HUDEP-2 (cell line): ENCODE results near the gene GEMIN7.

ENCODE experiments used
- DNase-seq, 76 experiments: peaks; one replicate each; lab custom pipeline; 2025; ENCODE audit not compliant: unreplicated experiment in 76 of 76; lab: John Stamatoyannopoulos, UW

GEMIN7 gene

DNA sequence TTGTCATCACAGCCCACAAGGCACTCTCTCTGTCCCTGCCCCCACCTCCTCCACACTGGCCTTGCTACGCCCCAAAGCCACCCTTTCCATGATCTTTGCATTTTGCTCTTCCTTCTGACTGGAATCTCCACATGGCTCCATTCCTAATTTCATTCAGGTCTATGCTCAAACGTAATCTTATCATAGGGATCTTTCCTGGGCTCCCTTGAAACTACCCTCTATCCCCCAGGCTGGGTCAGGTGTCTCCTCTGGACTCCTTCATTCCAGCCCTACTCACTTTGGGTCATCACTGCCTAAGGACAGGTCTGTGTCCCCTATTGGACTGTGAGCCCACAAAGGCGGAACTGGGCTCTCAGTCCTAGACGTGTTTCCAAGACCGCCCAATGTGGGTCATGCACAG, 3.1 kb downstream of the GEMIN7 start:
- DNase-seq: no peak

DNA sequence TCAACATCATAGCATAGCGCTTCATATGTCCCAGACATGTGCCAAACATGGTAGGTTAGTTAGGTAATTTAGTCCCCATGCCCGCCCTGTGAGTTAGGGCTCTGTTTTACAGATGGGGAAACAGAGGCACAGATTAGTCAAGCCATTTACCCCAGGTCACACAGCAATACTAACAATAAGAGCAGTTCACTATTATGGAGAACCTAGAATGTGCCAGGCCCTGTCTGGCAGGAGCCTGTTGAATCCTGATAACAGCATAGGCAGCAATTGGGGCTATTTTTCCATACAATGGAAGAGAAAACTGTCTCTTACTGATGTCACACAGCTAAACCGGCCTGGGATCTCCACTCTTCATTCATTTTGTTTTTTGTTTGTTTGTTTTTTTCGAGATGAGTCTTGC, 7.4 kb downstream of the GEMIN7 start:
- DNase-seq: peak in 5 of 76 experiments; percentile 19 to 37 (median 27)

DNA sequence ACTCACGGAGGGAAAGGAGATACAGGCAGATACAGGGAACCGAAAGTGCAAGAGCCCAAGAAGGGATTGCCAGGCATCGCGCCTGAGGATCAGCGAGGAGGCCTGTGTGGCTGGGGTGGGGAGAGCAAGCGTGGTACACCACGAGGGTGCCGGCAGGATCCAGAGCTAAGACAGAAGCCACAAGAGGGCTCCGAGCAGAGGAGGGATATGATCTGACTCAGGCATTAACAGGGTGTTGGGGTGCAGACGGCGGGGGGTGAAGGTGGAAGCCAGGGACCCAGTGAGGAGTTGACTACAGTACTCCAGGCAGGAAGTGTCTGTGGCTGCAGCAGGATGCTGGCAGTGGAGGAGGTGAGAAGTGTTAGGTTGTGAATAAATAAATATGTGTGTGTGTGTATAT, 8.5 kb downstream of the GEMIN7 start:
- DNase-seq: no peak

DNA sequence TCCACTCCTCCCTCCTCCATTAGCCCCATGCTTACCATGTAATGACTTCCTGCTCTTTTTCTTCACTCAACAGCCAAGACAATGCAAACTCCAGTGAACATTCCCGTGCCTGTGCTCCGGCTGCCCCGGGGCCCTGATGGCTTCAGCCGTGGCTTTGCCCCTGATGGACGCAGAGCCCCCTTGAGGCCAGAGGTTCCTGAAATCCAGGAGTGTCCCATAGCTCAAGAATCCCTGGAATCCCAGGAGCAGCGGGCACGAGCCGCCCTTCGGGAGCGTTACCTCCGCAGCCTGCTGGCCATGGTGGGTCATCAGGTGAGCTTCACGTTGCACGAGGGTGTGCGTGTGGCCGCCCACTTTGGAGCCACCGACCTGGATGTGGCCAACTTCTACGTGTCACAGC, 11.0 kb downstream of the GEMIN7 start:
- DNase-seq: no peak

DNA sequence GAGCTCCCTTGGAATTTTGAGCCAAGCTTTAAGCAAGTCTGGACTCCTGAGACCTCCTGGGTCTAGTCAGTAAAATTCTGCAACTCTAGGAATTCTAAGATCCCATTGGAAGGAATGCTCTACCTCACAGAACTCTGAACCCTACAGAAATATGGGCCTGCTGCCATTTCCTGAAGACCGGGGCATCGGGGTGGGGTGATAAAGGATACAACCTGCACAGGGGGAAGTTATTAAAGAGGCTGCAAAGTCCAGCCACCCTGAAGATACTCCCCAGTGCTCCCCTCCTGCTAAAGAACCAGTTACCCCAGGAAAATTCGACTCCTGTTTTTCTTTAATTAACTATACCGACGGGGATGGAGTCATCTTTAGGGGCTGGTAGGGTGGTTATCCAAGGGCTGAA, 11.5 kb downstream of the GEMIN7 start:
- DNase-seq: no peak

DNA sequence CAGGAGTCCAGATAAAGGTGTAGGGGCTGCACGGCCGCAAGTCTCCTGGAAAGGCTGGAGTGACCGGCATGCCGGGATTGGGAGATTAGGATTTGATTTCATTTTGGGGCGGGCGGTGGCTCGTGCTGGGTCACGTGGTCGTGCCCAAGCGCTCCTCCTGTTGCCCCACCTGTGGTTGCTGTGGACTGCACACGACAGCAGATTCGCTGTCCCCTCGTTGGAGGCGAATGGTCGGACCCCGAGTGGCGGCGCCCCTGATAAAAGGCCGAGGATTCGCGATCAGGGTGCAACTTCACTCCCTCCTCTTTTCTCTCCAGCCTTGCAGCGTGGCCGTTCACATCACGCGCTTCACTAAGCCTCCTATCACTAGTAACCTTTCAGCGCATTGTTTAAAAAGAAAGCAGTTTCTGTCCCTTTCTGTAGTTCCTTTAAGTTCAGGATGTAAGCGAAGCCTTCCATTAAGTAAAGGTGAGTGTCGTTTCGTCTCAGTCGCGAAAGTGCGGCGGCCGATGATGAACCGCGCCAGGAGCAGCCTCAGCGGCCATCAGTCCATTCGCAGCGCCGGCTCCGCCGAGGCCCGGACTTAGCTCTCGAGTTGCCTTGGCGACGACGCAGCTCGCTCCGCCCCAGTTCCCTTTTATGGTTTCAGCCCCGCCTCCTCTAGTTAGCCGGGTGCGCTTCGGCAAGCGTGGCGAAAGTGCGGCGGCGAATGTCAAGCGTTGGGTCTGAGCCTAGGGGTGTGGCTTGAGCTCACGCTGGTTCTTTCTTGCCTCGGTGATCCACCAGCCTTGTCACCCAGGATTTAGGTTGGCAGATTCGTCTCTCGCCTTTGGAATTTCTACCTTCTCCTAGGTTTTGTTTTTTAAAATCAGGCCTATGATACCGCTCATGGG, 12.2 kb downstream of the GEMIN7 start:
- DNase-seq: peak; percentile 58 to 100 (median 98)

DNA sequence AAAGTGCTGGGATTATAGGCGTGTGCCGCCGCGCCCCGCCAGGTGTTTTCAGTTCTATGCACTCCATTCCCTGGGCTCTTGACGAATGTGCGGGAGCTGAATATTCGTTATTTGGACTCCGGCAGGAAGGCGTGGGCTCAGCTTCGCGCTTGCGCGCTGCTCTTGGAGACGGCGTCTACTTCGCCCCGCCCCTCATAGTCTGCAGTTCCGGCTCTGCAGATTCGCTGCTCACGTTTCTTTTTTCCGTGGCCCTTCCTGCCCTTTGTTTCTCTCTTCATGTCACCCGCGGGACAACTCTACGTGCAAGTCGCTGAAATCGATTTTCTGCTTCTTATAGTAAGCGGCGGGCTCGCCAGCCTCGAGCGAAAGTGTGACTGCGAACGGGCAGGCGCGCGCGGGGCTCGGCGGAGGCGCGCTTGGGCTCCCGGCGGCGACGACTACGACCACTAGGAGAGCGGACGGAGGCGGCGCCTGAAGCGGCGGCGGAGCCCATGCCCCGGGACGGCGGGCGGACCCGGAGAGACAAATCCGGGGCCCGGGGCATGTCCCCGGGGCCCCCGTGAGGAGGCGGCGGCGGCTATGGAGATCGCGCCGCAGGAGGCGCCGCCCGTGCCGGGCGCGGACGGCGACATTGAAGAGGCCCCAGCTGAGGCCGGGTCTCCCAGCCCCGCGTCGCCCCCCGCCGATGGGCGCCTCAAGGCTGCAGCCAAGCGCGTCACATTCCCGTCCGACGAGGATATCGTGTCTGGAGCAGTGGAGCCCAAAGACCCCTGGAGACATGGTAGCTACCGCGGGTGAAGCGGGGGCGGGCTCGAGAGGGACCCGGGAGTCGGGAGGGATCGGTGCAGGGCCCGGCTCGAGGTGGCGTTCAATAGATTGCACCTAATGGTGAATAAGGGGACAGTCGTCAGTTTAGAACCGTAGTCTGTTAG, 14.0 kb downstream of the GEMIN7 start, which contains the start of gene PPP1R37:
Gene PPP1R37 (plus strand): TSS at position 433 of the 932 bp plus-strand sequence. CDS start 147 bp downstream, at position 580.
- peak in 75 of 76 experiments; percentile 68 to 97 (median 92) for DNase-seq

DNA sequence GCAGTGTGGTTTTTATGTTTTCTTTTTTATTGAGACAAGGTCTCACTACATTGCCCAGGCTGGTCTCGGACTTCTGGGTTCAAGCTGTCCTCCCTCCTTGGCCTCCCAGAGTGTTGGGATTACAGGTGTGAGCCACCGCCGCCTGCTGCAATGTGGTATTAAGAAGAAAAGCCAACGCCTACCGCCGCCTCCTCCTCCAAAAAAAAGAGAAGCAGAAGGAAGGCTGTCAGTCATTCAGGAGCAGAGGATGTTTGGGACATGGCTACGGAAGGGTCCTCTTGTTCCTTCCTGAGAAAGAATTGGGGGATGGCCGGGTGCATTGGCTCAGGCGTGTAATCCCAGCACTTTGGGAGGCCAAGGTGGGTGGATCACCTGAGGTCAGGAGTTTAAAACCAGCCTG, 15.1 kb downstream of the GEMIN7 start:
- DNase-seq: no peak

DNA sequence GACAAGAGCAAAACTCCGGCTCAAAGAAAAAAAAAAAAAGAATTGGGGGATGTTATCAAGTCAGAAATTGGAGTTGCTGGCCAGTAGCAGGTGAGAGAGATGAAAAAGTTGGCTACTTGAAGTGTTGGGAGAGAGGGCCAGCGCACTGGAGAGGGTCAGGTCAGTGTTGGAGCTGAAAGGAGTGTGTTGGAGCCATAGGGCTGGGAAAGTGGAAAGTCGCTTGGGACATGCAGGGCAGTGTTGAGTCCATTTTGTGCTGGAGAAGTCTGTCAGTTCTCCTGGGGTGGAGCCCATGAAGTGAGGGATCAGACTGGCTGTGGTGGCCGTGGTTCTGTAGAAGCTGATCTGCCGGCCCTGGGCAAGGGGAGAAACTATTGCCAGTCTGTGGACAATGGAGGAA, 15.6 kb downstream of the GEMIN7 start:
- no peak for DNase-seq

DNA sequence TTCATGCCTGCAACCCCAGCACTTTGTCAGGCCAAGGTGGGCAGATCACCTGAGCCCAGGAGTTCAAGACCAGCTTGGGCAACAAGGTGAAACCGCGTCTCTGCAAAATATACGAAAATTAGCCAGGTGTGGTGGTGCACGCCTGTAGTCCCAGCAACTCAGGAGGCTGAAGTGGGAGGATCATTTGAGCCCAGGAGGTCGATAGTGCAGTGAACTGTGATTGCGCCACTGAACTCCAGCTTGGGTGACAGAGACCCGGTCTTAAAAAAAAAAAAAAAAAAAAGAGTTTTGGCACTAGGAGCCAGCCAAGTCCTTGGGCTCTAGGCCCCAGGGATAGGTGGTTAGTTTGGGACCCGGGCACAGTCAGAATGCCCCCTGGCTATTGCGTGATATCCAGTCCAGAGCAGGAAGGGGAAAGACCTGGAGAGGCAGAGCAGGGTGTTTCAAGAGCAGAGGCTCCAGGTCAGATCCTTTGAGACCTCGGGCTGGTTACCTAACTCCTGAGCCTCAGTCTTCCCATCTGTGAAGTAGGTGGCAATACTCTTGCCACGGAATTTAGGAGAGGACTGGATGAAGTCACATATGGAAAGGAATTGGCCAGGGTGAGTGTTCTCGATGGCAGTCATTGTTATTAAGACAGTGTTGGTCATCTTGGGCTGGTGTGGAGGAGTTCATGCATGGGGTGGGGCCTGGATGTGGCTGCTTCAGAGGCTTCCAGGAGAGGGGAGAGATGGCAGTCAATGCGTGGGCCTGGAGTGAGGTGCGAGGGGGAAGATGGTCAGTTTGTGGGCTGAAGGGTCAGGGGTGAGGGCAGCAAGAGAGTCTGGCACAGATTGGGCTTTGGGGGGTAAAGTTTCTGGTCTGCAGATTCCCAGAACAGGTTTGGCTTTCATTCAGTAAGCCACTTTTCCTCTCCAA, 16.7 kb downstream of the GEMIN7 start:
- peak in 2 of 76 experiments; percentile 5 to 16 for DNase-seq

DNA sequence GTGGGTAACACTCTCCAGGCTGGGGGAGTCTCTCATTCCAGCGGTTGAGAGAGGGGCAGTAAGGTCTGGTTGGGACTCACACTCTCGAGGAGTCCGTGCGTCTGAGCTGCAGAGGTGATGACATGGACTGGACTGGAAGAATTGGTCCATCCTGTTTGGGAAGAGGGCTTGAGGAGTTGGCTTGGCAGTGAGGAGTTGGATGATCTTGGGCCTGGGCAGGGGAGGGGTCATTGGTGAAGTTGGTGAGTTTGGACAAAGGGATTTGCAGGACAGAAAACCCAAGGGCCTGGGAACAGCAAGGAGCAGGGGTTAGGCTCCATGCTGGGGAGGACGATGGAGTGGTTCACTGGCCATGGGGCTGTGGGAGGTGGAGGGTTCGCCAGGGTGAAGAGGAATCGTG, 17.6 kb downstream of the GEMIN7 start:
- DNase-seq: no peak

DNA sequence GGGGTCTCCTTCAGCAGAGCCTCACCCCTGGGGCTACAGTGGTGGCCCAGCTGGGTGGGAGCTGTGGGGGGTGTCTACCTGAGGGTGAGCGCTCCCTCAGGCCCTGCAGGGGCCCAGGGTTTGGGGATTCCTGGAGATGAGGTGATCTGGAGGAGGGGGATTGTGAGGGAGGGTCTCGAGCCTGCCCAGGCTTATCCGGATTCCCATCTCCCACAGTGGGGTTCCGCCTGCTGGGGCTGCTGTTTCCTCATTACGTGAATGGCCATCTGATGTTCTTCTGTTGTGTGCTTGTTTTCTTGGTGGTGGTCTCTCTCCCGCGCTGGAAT, 18.4 kb downstream of the GEMIN7 start:
- no peak for DNase-seq

DNA sequence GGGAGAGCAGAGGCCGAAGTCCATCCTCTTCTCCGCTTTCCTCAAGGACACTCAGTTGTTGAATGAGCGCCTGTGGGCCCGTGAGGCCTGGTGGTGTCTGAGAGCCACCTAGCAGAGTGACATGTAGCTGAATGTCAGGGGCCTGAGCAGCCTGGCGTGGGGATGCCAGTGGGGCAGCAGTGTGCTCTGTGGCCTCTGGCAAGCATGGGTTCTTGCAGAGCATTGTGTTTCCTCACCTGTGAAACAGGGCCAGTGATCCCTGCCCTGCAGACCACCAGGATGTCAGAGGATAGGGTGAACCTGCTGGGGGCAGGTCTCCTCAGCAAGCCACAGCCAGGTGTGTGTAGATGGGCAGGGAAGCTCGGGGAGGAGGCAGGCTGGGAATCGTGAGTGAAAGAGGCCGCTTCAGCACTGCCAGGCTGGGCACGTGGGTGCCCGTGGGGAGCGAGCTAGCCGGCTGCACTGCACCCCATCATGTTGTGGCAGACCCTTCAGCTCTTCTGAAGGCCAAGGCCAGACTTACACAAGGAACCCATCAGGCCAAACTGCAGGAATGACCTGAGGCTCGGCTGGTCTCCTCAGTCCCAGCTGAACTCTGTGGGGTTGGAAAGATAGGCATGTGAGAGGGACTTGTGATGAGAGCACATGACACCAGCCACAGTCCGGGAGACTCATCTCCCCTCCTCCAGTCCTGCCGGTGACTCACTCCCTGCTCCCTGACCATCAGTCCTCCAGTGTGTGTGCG, 18.9 kb downstream of the GEMIN7 start:
- DNase-seq: peak in 66 of 76 experiments; percentile 11 to 85 (median 64)

DNA sequence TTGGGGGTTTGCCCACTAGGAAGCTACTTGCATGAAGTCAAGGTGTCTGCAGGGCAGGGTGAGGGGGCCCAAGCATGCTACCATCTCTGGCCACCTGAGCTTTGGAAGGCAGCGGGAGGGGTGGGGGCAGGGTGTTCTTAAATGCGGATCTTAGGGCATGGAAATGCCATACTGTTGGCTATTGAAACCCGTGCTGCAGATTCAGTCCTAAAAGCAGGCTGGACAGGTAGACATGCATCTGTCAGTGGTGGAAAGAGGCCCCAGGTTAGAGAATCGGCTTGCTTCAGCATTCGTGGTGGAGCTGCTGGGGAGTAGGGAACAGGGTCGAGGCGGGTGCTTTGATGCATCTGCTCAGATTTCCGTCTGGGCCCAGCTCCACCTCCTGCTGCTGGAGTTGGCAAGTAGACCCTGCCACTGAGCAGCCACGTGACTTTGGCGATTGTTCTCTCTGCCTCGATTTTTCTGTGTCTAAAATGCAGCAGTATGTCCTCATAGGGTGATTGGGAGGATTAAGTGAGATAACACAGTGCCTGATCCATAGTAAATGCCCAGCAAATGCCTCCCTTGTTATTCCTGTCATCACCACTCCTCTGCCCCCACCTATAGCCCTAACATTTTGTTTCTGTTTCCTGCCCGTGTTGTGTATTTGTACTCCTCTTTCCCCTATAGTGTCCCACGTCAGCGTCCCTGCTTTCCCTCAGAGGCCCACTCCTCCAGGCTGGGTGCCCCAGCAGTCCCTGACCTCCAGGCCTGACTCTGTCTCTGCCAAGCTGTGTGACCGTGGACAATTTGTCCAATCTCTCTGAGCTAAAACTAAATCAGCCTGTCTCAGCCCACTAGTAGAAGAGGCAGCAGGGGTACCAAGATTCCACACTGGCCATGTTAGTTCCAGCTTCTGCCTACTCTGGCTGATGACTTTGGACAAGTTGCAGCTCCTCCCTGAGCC, 19.7 kb downstream of the GEMIN7 start:
- no peak for DNase-seq

DNA sequence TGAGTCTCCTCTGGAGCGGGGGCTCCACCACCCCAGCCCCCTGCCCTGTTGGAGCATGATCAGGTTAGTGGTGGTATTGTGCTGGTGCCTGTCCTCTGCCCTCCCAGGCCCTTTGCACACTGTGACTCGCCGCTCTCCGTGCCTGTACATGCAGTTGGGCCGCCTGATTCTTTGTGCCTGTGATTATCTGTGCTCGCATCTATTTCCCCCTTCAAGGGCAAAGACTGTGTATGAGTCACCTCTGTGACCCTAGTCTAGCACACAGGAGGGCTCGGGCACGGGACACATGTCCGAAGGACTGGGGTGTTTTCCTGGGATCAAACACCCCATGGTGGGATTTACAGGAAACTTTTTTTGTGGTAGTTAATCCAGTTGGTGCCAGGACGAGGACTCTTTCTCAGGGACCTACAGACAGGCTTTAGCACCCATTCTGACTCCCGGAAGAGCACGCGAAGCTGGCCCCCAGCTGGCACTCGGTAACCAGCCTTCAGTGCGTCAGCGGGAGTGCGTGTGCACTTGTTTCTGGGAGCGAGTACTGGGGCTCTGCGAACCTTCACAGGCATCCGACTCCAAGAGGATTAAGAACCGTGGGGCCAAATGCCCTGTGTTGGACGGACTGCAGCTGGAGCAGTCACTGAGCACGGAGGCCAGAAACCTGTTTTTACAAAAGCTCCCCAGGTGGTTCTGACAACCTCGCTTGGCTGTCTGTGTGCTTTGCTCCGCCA, 20.6 kb downstream of the GEMIN7 start:
- peak in 33 of 76 experiments; percentile 14 to 68 (median 34) for DNase-seq

DNA sequence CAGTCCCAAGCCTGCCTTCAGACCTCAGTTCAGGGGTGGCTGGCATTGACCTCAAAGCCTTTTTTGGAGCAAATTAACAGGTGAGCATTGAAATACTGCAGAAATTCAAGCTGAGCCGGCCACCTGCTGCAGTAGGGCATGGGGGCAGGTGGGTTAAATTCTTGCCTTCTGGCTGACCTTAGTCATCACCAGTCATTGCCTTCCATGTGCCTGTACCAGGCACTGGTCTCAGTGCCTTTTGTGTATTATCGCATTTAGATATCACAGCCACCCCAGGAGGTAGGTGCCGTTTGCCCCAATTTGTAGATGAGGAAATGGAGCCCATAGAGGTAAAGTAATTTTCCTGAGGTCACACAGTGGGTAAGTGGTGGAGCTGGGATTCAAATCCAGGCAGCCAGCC, 21.1 kb downstream of the GEMIN7 start:
- DNase-seq: no peak

DNA sequence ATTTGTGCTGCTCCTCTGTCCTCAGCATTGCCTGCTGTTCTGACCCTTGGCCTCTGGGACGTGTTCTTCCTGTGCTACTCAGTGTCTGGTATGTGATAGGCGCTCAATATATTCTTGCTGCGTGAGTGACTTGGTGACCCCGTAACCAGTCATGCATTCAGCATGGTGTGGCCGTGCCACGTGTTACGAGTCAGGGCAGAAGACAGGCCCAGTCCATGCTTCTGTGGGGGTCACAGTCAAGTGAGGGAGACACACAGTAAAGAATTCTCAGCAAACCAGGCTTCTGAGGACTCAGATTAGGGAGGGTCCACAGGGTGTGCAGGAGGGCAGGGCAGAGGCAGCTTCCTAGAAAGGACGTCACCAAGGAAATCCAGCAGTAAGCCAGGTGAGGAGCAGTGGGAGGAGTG, 21.8 kb downstream of the GEMIN7 start:
- DNase-seq: no peak

DNA sequence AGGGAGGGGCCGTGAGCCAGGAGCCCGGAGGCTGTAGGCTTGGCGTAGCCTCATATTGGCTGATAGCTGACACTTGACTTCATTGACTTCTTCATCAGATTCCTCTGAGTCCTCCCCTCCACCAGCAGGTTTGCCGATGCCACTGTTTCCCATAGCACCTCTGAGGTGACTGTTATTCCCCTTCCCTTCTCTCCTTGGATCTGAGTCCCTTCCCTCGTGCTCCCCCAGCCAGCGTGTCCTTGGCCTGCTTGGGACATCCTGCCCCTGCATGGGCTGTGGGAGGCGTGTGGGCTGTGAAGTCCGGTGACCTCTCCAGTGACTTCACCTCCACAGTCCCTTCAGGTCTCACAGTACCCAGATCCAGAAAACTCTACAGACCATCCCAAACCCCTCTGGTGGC, 22.7 kb downstream of the GEMIN7 start:
- no peak for DNase-seq
